SK-N-SH (cell line): ENCODE data around the gene MPP3.

ENCODE experiments used
- CHD2 ChIP-seq: fragments of 150-350 bp; IDR thresholded peaks from 2 replicates; pipeline ENCODE4 v1.6.1; 2018; ENCODE audit warnings: low read length; ENCODE audit not compliant: partially characterized antibody
- CTCF ChIP-seq: fragments of 200-600 bp; sonication (generic); IDR thresholded peaks from 2 replicates; pipeline ENCODE4 v1.6.1; 2017; ENCODE audit warnings: antibody characterized with exemption, mild to moderate bottlenecking, moderate library complexity
- EP300 ChIP-seq, 2 experiments: IDR thresholded peaks; 2 replicates each; pipeline versions ENCODE4 v1.4.0 to v1.6.1; 2012; ENCODE audit warnings: borderline replicate concordance in 1 of 2, low read depth in 1 of 2, low read length in 1 of 2
- JUND ChIP-seq: IDR thresholded peaks from 2 replicates; pipeline ENCODE4 v1.4.0; 2012
- RFX5 ChIP-seq: IDR thresholded peaks from 2 replicates; pipeline ENCODE4 v1.6.1; 2012; ENCODE audit warnings: mild to moderate bottlenecking, improper control_type of control experiment, low read length

GRCh38 chr17:43829738-43830137 is 3.2 kb downstream of the MPP3 start:
- TF ChIP-seq CHD2 (no peak), RFX5 (no peak), EP300 (IDR thresholded peaks at IDR 0.05; ENCODE audit: borderline replicate concordance in 1 of 2, low read depth in 1 of 2, low read length in 1 of 2) (no peak), JUND (no peak), CTCF (no peak)
